GM18873 (cell line): ENCODE results near the gene MCFD2.
"Not testable (repeated sequence)": the region's sequence is repeated elsewhere in the genome, so short reads cannot be mapped to it uniquely, and the experiment has no call there.

Experiments used
- ATAC-seq: cut with Tn5 transposase; IDR thresholded peaks from one replicate; pipeline ENCODE4 v1.9.1; 2021; ENCODE audit warnings: mild to moderate bottlenecking, moderate library complexity, moderate number of reproducible peaks; ENCODE audit not compliant: unreplicated experiment, low FRiP score

MCFD2 gene

DNA sequence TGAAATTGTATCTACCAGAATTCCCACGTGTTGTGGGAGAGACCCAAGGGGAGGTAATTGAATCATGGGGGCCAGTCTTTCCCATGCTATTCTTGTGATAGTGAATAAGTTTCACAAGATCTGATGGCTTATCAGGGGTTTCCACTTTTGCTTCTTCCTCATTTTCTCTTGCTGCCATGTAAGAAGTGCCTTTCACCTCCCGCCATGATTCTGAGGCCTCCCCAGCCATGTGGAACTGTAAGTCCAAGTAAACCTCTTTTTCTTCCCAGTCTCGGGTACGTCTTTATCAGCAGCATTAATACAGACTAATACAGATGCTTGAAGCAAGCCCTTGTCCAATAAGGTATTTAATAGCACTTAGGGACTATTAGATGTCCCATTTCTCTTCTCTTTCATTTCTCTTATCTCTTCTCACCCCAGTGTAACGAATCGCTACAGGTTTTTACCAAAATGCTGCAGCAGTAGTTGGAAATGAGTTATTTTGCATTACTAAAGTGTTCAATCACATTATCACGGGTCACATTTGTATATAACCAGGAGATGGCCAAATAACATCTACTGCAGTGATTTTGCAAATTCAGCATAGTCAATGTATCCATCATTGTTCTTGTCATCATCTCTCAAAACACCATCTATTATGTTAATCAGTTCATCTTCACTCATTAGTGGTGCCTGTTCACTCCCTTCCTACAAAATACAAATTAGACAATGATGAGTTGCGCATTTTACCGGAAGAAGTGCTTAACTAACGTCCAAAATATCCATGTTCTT is 10.5 kb downstream of the MCFD2 start:
- not testable (repeated sequence) for ATAC-seq

DNA sequence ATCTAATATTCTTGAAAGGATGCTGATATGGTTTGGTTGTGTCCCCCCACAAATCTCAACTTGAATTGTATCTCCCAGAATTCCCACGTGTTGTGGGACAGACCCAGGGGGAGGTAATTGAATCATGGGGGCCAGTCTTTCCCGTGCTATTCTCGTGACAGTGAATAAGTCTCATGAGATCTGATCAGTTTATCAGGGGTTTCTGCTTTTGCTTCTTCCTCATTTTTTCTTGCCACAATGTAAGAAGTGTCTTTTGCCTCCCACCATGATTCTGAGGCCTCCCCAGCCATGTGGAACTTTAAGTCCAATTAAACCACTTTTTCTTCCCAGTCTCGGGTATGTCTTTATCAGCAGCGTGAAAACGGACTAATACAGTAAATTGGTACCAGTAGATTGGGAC is 12.6 kb downstream of the MCFD2 start:
- not testable (repeated sequence) for ATAC-seq

DNA sequence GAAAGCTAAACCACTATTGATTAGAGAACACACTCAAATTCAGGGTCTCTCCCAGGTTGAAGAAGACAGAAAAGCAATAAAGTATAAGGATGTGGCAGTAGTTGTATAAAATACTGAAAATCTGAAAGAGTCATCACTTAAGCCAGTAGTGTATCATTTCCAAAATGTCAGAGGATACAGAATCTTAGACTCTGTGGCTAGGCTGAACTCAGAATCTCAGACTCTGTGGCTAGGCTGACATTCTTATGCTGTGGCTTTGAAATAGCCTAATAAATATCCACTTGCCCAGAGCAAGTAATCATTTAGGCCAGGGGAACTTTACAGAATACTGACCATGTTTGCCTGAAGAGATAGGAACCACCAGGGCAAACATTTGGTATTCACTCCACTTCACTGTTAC is 13.1 kb downstream of the MCFD2 start:
- ATAC-seq: no peak

DNA sequence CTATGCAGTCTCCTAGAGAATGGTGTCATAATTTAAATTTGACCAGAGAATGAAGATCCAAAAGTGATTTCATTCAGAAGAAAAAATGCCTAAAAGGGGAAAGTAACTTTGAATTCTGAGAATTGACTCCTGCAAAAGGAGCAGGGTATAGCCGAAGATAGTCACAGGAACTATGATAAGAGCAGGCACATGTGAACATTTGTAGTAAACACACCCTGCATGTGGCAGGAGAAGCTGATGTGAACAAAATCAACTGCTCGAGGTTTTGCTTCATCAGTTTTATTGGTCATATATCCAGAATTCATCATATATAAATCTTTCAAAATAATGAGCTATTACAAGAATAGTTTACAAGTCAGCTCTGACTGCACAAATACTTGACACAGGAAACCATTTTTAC is 14.0 kb downstream of the MCFD2 start:
- no peak for ATAC-seq

DNA sequence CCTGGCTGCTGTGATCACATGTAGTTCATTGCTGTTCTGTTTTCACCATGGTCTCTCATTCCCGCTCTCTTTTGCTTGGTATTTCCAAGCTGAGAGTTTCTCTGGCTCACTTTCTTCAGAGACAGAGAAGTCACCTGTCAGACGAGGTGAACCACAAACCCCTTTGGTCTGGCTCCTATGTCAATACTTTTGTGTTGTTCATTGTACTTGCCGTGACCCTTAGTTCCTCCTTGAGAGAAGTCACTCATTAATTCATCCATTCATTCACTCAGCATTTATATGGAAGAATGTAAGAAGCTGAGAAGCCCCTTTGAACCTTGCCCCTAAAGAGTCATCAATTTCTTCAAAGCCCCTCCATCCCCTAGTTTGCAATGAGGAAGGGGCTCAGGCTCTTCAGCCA is 15.2 kb downstream of the MCFD2 start:
- ATAC-seq: no peak

DNA sequence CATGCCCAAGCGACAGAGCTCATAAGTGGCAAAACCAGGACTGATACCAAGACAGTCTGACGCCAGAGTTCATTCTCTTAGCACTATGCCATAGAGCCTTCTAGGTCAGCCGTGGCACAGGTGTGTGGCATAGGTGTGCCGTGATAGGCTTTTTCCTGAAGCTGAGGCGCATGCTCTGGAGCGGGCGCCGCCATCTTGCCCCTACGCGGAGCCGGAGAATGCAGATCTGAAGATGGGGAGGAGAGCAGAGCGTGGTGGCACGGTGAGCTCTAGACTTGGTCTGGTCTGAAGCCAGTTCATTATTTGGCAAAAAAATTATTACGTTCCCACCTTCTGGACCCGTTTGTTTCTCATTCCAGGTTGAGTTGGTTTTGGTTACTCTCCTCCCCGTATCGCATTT is 16.6 kb downstream of the MCFD2 start:
- ATAC-seq: no peak

DNA sequence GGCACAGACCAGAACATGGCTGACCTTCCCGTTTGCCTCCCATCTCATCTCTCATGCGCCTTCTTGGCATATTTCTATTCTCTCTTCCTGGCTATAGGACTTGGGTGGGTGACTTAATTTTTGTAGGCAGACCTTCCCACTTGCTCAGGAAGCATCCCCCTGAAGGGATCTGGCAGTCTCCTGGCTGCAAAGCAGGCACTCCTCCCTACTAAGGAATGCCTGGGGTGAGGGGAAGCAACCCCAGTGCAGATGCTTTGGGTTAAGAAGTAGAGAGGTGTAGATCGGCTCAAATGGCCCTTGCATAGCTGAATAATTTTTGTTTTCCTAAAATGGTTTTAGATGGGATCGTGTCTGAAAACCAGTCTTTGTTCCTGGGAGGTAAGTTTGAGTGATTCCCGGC is 17.6 kb downstream of the MCFD2 start:
- ATAC-seq: no peak

DNA sequence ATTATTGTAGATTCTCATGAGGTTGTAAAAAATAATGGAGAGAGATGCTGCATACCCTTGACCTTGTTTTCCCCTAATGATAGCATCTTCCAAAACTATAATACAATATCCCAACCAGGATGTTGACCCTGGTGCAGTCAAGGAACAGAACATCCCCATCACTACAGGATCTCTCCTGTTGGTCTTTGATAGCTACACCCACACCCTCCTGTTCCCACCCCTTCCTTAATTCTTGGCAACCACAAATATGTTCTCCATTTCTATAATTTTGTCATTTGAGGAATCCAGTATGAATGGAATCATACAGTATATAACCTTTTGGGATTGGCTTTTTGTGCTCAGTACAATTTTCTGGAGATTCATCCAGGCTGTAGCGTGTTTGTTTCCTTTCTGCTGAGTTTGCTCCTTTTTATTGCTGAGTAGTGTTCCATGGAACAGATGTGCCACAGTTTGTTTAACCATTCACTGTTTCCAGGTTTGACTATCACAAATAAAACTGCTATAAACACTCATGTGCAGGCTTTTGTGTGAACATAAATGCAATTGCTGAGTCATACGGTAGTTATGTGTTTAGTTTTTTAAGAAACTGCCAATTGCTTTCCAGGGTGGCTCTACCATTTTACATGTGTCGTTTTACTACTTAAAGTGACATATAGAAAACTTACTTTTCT is 22.2 kb downstream of the MCFD2 start:
- no peak for ATAC-seq

DNA sequence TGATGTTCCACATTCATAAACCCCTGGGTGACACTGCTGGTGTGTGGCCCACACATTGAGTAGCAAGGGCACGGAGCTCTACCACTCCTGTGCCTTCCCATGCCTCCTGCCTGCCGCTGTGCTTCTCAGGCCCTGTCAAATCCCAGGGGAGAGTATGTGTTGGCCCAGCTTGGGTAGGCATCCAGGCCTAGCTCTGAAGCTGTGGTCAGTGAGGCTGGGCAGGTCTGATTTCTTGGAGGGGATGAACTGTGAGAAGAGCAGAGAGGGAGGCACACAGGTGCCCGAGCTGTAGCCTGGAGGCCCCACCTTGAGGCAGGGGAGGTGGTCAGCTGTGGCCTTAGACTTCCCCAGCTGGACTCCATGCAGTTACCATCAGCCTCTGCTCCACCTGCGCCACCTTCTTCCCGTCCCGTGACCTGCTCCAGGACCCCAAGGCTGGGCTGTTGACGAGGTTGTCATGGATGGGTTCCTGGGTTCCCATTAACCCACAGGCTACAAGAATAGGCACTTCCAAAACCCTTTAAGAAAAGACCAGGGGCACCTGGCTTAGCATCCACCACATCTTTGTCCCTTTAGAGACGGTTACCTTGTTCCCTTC is 23.6 kb downstream of the MCFD2 start:
- no peak for ATAC-seq

DNA sequence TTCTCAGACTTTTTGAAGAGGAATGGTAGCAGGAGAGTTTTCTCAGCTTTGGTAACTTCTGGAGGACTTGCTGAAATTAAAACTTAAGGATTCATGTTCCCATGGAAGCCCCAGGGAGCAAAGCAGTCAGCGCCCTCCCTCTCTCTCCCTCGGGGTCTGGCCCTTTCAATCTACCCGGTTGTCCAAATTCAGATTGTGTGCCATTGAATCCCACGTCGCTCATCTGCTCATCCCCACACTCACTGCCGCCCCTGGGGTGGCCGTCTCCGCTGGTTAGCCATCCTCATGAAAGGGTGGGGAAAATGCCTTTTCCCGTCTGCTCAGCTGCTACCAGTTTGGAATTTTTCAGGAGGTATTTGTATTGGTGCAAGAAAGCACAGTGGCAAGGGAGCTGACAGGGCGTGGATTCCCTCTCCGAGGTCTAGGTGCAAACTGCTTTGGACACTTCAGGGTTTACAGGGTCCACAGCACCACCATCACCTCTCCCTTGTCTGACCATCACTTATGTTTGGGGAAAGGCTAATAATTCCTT is 27.1 kb downstream of the MCFD2 start:
- no peak for ATAC-seq

DNA sequence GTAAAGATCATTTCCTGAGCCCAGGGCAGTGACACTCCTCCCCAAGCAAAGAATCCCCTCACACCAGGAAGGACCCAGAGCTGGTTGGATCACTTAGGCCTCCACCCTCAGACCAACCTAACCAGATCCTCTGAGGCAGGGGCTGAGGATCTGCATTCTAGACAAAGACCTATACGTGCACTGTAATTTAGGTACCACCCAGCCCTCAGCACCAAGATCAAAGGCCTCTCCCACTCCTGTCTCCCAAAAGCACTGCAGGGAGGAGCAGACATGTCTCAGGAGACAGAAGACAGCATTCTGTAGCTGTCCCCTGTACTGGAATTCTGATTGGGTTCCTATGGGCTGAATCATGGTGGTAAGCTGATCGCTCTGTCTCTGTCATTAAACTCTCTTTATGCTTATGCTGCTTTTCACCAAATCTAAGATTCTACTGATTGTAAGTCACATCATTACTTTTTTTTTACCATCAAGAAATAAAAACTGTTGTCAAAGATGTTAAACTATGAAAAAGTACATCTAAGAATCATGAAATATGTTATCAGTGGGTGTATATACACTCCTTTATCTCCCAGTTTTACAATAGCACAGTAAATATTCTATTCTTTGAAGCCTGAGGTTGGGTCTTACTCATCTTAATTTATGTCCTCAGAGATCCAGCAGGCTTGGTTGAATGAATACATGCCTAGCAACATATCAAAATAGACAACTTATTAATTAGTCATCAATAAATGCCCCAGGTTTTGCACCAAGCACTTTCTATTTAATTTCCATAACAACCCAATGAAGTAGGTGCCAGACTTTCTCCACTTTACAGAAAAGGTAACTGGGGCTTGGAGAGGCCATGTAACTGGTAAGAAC is 28.3 kb downstream of the MCFD2 start:
- no peak for ATAC-seq

DNA sequence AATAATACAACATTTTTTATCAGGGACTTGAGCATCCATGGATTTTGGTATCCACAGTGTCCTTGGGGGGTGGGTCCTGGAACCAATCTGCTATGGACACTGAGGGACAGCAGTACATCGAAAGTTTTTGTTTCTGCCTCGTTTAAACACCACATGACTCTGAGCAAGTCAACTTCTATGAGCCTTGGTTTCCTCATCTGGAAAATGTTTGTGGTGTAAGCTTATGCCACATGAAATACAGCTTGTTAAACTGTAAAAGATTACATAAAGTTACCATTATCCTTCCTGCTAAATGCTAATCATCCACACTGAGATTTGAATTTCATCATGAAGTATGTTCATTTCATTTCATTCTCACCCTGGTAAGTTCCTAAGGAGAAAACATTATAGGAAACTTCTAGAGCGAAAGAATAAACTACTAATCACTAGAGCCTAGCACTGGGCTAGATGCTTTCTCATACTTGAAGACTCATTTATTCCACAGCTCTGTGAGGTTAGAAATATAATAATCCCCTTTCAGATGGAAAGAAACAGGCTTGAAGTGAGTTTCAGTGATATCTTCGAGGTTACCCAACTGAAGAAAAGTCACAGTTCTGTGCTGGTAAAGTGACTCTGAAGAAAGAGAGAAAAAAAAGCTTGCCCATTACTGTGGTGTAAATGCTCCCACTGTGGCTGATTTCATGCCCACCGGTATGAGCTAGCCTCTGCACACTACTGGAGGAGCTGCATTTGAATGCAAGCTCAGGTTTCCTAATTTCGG is 29.2 kb downstream of the MCFD2 start:
- no peak for ATAC-seq

DNA sequence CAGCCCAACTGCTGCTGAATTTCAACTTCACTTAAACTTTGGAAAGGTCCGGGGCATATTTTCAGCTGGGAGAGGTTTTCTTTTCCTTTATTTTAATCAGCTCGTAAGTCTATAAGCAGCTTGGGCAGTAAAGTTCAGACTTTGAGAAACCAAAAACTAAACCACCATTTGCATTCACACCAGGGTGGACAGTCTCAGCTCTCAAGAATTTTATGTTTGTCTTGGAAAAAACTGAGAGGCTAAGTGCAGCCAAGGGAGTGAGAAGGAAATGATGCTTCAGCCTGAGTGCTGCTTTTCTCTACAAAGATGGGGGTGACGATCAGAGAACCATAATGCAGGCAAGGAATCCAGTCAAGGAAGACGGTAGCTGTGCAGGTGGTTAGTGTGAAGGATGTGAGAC is 30.2 kb downstream of the MCFD2 start:
- ATAC-seq: no peak

DNA sequence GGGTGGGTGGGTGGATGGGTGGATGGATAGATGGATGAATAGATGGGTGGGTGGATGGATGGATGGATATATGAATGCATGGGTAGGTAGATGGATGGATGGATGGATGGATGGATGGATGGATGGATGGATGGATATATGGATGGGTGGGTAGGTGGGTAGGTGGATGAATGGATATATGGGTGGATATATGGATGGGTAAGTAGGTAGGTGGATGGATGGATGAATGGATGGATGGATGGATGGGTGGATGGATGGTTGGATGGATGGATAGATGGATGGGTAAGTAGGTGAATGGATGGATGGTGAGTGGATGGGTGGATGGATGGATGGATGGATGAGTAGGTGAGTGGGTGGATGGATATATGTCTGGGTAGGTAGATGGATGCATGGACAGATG is 36.1 kb downstream of the MCFD2 start:
- ATAC-seq: no peak

DNA sequence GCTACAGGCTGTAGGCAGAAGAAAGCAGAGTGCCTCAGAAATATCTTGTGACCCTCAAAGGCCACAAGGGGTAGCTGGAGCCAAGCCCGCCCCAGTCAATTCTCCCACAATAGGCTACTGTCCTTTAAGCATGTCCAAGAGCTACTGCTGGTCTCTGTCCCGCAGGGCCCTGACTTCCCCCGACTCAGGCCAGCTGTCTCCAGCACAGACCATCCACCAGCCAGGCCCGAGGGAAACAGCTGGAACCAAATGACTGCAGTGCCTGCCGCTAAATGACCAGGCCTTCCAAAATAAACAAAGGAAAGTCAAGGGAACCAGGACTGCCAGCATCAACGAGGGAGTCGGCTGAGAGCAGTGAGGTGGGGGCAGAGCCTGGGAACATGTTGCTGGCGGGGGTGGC is 36.7 kb downstream of the MCFD2 start:
- no peak for ATAC-seq

DNA sequence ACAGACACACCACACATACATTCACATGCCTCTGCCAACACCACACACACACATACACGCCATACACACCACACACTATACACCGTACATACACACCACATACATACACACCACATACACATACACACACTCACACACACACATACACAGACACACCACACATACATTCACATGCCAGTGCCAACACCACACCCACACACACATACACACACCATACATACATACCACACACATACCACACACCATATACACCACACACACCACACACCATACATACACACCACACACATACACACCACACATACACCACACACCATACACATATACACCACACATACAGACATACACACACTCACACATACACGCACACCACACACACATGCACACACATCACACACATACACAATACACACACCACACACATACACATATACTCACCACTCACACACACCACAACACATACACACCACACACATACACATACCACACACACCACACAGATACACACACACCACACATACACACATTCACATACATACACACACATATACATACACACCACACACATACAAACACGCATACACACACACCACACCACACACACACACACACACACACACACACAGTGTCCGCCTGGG is 37.2 kb downstream of the MCFD2 start:
- ATAC-seq: no peak

DNA sequence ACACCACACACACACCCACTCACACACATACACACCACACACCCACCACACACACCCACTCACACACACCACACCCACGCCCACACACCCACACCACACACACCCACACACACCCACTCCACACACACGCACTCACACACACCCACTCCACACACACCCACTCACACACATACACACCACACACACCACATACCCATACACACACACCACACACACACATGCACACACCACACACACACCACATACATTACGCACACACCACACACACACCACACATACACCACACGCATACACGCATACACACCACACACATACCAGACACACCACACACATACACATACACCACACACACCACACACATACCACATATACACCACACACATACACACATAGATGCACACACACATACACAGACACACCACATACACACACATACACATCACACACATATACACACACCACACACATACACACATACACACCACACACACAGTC is 37.9 kb downstream of the MCFD2 start:
- no peak for ATAC-seq

DNA sequence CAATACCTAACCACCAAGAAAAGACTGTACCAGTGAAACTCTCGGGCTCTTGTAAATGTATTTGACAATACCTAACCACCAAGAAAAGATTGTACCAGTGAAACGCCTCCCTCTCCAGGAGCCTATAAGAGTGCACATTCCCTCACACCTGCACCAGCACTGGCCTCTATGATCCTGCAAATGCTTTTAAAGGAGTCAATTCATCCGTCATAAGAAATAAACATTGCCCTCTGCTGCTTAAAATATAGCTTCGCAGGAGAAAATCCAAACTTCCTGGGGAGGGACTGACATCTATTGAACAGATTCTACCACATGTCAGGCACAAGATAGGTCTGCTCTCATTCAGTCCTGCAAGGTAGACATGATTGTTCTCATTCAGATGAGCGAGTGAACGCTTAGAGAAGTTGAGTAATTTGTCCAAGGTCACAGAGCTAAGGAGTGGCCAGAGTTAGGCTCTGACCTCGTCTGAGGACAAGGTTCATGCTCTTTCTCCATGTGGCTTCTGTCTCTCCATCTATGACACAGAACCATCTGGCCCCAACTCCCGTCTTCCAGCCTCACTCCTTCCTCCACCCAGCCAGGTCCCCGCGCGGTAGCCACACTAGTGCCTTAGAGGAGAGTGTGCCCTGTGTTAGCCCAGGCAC is 38.7 kb downstream of the MCFD2 start:
- no peak for ATAC-seq
